ENCODE measurements around the gene TNFRSF11A.

The TNFRSF11A gene

GRCh38 chr18:62324917-62325805, at the start of gene TNFRSF11A:
Gene TNFRSF11A (plus strand): TSS chr18:62325310. CDS start chr18:62325353, 43 bp downstream.
- no peak for FAIRE-seq

- no peak for FAIRE-seq
Measured at GRCh38 chr18:62277045-62277444, 48.1 kb upstream of the TNFRSF11A start.

GRCh38 chr18:62279561-62279960, 45.5 kb upstream of the TNFRSF11A start:
- no peak for FAIRE-seq

DNA sequence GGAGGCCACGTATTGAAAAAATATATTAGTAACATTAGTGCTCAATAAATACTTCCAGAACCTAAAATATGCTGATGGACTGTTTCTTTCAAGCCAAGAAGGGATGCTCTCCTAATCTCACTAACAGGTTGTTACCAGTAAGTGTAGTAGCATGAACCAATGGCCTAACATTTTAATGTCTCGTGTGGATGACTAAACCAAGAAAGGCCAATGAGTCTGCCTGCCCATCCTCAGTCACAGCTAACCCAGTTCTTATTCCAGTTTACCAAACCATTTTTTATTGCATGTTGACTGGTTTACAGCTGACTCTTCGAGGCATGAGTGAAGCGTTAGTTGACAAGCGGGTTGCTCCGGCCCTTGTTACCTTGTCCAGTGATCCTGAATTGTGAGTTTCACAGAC, 45.1 kb upstream of the TNFRSF11A start:
- FAIRE-seq, result no peak

DNA sequence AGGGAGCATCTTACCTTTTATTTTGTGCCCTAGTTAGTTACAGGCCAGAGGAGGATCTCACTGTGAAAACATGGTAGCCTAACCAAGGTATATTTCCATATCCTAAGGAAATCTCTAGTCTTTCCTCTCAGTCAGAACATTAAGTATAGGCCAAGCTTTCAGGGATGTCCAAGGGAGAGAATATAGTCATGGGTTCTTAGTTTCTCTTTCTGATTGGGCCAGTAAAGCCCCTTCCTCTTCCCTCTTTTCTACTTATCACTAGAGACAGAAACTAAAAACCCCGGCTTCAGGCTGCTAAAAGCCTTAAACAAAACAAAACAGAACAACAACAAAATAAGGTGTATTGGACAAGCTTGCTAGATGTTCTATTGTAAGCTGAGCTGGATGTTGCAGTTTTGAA, 44.3 kb upstream of the TNFRSF11A start:
- FAIRE-seq, result no peak

DNA sequence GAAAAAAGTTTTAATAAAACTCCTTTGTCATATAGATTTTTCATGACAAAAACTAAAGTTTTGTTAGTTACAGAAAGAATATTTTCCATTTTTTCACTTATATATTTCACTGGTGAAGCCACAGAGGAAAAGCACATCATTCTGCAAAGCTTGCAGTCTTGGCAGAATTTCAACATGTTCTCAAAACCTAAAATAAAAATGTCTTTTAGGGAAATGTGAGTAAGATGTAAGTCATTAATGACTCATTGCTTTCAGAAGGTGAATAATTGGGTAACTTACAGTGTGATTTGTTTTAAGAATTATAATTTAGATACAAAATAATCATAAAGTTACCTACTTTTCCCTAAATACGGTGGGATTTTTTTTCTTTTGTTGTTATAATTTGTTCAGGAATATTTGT, 43.4 kb upstream of the TNFRSF11A start:
- FAIRE-seq, result peak; percentile 70

DNA sequence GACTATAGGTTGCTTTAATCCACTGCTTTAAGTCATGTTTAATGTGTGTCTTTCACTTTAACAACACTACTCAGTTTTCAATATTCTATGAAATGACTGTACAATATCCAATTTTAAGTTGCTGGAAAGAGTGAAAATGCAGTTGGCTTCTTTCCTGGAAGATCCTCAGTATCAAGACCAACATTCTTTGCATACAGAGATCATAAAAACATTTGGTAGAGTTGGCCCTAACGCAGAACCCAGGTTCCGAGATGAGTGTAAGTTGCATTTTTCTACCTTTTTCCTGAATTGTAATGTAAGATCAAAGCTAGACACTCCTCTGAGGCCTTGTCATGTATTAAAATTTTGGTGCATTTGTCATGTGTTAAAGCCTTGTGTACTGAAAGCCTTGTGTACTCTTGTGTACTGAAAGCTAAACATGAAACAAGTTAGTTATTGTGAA, 42.9 kb upstream of the TNFRSF11A start:
- no peak for FAIRE-seq

DNA sequence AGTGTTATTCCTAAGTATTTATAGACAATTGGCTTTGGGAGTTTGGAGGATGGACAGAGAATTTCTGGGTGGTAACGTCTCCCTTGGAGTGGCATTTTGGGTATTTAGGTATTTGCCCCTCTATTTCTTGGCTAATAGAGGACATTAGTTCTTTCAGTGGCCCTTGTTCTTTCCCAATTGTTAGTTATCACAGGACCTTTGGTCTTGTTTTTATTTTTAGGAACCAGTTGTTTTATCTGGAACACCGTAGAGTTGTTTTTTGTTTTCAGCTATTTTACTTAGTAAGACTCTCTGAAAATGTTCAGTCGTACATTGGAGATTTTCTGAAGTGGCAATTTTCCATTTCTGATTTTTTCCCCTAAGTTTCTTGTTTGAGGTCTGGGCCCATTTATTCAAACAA, 40.5 kb upstream of the TNFRSF11A start:
- no peak for FAIRE-seq

DNA sequence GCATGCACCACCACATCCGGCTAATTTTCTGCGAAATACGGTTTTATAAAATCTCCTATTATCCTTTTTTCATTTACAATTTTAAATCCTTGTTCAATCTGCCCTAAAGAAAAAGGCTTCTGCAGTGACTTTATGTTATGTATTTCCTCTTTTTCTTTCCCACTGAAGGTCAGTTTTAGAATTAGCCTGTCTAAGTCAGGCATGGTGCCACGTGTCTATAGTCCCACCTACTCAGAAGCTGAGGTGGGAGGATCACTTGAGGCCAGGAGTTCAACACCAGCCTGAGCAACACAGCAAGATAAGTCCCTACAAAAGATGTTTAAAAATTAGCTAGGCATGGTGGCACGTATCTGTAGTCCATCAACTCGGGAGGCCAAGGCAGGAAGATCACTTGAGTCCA, 39.8 kb upstream of the TNFRSF11A start:
- no peak for FAIRE-seq

- FAIRE-seq, result no peak
Measured at GRCh38 chr18:62287781-62288664, 37.1 kb upstream of the TNFRSF11A start.

DNA sequence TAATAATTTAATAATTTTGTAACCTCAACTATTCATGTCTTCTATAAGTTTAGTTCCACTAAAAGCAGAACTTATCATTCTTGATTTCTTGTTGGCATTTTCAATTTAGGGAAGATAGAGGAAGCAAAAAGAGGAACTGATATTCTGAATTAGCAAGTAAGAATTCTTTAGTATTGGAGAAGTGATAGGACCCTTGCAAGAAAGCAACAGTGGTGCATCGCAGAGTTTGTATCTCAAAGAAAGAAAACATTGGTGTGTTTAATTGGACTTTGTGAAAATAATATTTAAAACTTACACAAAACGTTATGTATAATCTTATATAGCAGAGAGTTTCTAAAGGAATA, 36.5 kb upstream of the TNFRSF11A start:
- no peak for FAIRE-seq

GRCh38 chr18:62289047-62289446, 36.1 kb upstream of the TNFRSF11A start:
- no peak for FAIRE-seq

- no peak for FAIRE-seq
Measured at GRCh38 chr18:62294073-62294472, 31.0 kb upstream of the TNFRSF11A start.

DNA sequence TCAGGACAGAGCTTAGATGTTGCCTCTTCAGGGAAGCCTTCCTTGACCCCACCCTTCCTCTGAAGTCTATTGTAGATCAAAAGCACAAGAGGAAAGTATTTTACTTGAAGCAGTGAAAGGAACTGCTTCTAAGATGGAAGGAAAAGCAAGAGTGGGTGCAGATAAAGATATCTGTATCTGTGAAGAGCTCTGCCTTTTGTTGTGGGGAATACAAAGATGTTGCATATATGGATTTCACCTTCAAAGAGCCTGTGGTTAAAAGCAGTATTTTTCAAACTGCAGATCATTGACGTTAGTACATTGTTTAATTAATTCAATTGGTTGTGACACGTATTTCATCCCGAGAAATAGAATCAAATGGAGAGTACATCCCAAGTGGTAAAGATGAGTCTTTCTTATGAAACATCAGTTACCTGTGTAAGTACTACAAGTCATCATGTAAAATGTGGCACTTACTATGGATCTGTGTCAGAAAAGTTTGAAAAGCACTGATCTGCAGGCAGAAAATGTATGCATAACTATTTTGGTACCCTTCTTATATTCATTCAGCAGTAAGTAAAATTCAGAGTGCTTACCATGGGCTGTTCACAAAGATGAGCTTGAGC, 24.6 kb upstream of the TNFRSF11A start:
- FAIRE-seq, result no peak

- FAIRE-seq, result no peak
Measured at GRCh38 chr18:62301322-62301721, 23.8 kb upstream of the TNFRSF11A start.

DNA sequence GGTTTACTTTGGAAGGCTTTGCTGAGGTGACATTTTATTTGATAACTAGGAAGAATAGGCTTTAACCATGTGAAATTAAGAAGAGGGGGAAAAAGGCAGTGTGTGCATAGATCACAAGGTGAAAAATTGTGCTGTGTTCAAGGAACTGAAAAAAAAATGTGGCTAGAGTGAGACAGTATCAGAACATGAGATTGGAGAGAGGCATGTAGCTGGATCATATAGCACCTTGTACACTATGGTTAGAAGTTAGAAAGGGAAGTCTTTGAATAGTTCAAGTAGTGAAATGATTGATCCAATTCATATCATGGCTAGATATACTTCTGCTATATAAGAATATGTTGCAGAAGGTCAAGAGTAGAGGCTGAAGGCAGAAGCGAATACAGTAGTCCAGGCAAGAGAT, 12.3 kb upstream of the TNFRSF11A start:
- FAIRE-seq, result no peak

DNA sequence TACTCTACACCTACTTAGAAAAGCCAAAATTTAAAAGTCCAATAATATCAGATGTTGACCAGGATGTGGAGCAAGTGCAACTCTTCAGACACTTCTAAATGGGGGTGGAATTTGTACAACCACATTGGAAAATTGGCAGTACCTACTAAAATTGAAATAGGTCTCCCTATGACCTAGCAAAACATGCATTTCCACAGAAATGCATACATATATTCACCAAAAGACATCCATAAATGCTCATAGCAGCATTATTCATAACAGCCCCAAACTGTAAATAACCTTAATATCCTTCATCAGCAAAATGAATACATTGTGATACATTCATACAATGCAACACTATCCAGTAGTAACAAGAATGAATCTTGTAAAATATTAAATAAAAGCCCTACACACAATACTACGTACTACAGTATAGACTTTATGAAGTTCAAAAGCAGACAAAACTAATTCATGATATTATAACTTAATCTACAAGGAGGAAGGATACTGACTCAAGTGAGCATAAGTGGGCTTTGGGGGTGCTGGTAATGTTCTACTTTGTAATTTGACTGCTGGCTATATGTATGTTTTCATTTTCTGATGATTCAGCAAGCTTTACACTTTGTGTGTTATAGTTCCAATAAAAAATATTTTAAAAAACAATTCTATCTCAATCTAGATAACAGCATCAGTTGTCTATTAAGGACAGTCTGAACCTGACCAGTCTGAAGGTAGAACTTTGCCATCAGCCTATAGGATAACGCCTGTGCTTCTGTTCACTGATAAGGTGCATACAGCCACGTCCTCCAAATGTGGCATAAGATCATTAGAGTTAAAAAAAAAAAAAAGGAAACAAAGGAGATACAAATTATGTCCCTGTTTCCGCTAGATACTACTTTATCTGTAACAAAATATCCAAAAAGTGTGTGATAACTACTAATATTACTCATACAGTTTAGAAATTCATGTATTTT, 6.6 kb upstream of the TNFRSF11A start:
- FAIRE-seq, result no peak

GRCh38 chr18:62321201-62321600, 3.9 kb upstream of the TNFRSF11A start:
- no peak for FAIRE-seq

GRCh38 chr18:62323483-62324180, 1.5 kb upstream of the TNFRSF11A start:
- FAIRE-seq, result no peak

DNA sequence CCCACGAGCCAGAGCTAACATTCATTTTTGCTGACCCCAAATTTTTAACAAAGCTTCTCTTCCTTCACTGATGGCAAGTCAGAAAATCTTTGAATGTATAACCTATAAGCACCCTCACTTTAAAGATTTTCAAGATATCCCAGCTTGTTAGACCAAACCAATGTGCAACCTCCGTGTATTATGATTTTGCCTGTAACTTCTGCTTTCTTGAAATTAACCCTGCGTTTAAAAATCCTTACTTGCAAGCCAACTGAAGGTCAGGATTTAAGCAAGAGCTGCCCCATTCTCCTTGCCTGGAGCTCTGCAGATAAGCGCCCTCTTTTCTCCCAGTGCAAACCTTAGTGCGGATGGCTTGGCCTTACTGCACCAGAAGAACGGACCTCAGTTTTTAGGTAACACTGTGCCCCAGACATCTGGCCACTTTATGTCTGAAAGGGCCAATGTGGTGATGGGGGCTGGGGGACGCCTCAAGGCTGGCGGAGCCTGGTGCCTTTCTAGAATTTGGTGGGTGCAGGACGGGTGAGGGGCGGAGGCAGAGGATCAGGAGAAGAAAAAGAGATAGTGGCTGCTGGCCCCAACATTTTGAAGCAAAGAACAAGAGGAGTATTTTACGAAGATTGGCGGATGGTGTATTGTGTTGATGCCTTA, 805 bp upstream of the TNFRSF11A start:
- no peak for FAIRE-seq
